Cerebellar nuclear complex (tissue), 1 donor: ENCODE data around the gene ACKR4.
"Not testable (repeated sequence)": the region's sequence is repeated elsewhere in the genome, so short reads cannot be mapped to it uniquely, and the experiment has no call there.

Experiments used
- DNase-seq, 2 experiments: peaks; one replicate each; lab custom pipeline; 2025; lab: John Stamatoyannopoulos, UW

ACKR4 gene

GRCh38 chr3:132596816-132597433 lies at the start of gene ACKR4:
ACKR4 (plus strand) TSS chr3:132597270; CDS start chr3:132600398, 3,128 bp downstream.
- no peak for DNase-seq

GRCh38 chr3:132549169-132549568 lies 47.9 kb upstream of the ACKR4 start:
- DNase-seq: no peak

- DNase-seq: no peak
Measured at GRCh38 chr3:132549890-132550578, 47.0 kb upstream of the ACKR4 start.

- DNase-seq: no peak
Measured at GRCh38 chr3:132550579-132551305, 46.3 kb upstream of the ACKR4 start.

GRCh38 chr3:132553826-132554225 lies 43.2 kb upstream of the ACKR4 start:
- no peak for DNase-seq

- DNase-seq: no peak
Measured at GRCh38 chr3:132554437-132554836, 42.6 kb upstream of the ACKR4 start.

- no peak for DNase-seq
Measured at GRCh38 chr3:132555306-132556035, 41.6 kb upstream of the ACKR4 start.

GRCh38 chr3:132556036-132556386 lies 41.1 kb upstream of the ACKR4 start:
- DNase-seq: not testable (repeated sequence)

- DNase-seq: no peak
Measured at GRCh38 chr3:132556508-132557159, 40.4 kb upstream of the ACKR4 start.

- no peak for DNase-seq
Measured at GRCh38 chr3:132561003-132561402, 36.1 kb upstream of the ACKR4 start.

GRCh38 chr3:132563420-132564069 lies 33.5 kb upstream of the ACKR4 start:
- no peak for DNase-seq

- no peak for DNase-seq
Measured at GRCh38 chr3:132564070-132564465, 33.0 kb upstream of the ACKR4 start.

- DNase-seq: no peak
Measured at GRCh38 chr3:132568422-132568821, 28.6 kb upstream of the ACKR4 start.

GRCh38 chr3:132569153-132569552 lies 27.9 kb upstream of the ACKR4 start:
- no peak for DNase-seq

GRCh38 chr3:132569580-132569979 lies 27.5 kb upstream of the ACKR4 start:
- DNase-seq: no peak

- no peak for DNase-seq
Measured at GRCh38 chr3:132570016-132570415, 27.1 kb upstream of the ACKR4 start.

GRCh38 chr3:132573797-132574211 lies 23.3 kb upstream of the ACKR4 start:
- DNase-seq: no peak

- DNase-seq: no peak
Measured at GRCh38 chr3:132587401-132587800, 9.7 kb upstream of the ACKR4 start.

GRCh38 chr3:132592216-132592615 lies 4.9 kb upstream of the ACKR4 start:
- no peak for DNase-seq

GRCh38 chr3:132593241-132593946 lies 3.7 kb upstream of the ACKR4 start:
- no peak for DNase-seq

- no peak for DNase-seq
Measured at GRCh38 chr3:132593947-132594323, 3.1 kb upstream of the ACKR4 start.
